ENCODE results near the gene PTPRE. TPM values are rescaled to one million over a fixed set of nuclear protein-coding genes. Genes with fewer than 3 reads are reported as not detected.

Gene PTPRE
- total and polyA plus RNA-seq, 10 of the 15 experiments (the other 5 are each of a cell fraction or from before 2014, with no cell fraction given) = 2.9 to 7.6 (median 5.8) TPM

DNA sequence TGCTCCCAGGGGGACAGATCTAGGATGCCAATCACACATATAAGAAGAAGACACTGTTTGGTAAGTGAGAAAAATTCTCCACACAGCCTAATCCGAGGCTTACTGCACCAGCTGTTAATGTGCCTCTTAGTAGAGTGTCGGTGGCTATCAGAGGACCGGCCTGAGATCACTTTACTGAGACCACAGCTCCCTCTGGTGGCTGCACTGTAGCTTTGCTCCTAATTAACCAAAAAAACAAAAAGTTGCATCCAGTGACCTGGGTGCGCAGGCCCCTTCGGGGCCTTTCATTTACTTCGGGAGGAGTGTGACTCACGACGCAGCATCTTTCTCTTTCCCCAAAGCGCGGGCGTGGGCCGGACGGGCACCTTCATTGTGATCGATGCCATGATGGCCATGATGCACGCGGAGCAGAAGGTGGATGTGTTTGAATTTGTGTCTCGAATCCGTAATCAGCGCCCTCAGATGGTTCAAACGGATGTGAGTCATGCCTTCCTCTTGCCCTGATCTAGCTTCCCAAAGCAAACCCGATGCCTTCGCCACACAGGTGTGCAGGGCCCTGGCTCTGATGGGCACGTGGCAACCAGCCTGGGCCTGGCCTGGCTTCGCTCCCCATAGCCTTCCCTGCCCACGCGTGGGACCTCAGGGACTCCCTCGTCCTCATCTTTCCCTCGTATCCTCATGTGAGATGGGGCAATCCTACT is 162.6 kb downstream of the PTPRE start:
- DNase-seq (ENCODE audit: low read depth, low spot score) (no peak), ATAC-seq (peak; percentile 58), FAIRE-seq (peak; percentile 88)
- no peak overlapping the region for H3K4me2 ChIP-seq (ENCODE audit: control insufficient read depth, insufficient read depth)
- no peak overlapping the region for H3K27ac ChIP-seq (ENCODE audit: control insufficient read depth, insufficient read depth)
- H3K4me1 ChIP-seq (ENCODE audit: control insufficient read depth, insufficient read depth, low read length) = peaks cover 11% of the 10 kb centered on the region
- in situ Hi-C loops (cut with MboI) = loop anchor here (5.0 kb wide), 1 partner anchor 37 kb away; no protein-coding TSS in a partner anchor
- RAD21 ChIA-PET (ENCODE audit: unreplicated experiment) = interaction anchor here (0.8 to 2.4 kb wide), 17 partner anchors 9 to 354 kb away, joined by 3 to 103 read pairs (median 5); no protein-coding TSS in a partner anchor
- SMC1A ChIA-PET (ENCODE audit: uncharacterized antibody, unreplicated experiment) = interaction anchor here (0.6 to 5.5 kb wide), 19 partner anchors 9 to 505 kb away, joined by 3 to 128 read pairs (median 4); no protein-coding TSS in a partner anchor
- POLR2A ChIA-PET = interaction anchor here (1.0 to 1.3 kb wide), 3 partner anchors 22 to 35 kb away, joined by 3 to 4 read pairs (median 3); no protein-coding TSS in a partner anchor
- H3K9me3 ChIP-seq (replicated peaks; ENCODE audit: control insufficient read depth, insufficient read depth, low read length) = no peaks in the 10 kb centered on the region
- H2AFZ ChIP-seq (ENCODE audit: control insufficient read depth, low read depth, low read length) = no peak overlapping the region
- no peaks in the 10 kb centered on the region for H4K20me1 ChIP-seq (ENCODE audit: control insufficient read depth, insufficient read depth)
- no TSS peak for BruUV-seq (replicated peaks)
- TF ChIP-seq RB1 (IDR thresholded peaks at IDR 0.05; ENCODE audit: borderline replicate concordance) (peak; percentile 47; the same call in 1 of the 2 replicates), CHD2 (IDR thresholded peaks at IDR 0.05; ENCODE audit: borderline replicate concordance, low read depth, low read length) (no peak), SMAD5 (IDR thresholded peaks at IDR 0.05; ENCODE audit: low read depth) (no peak), ZNF207 (IDR thresholded peaks at IDR 0.05; ENCODE audit: borderline replicate concordance) (0 out of 2 replicates have a peak, but pooled peaks have one; percentile 33), CHD1 (IDR thresholded peaks at IDR 0.05; ENCODE audit: low read depth, low read length) (no peak), SMC3 (IDR thresholded peaks at IDR 0.05; ENCODE audit: borderline replicate concordance, low read length) (peak; percentile 89; the same call in 1 of the 2 replicates), RAD21 (IDR thresholded peaks at IDR 0.05; ENCODE audit: insufficient read depth, low read depth, low read length) (peak; percentile 87), TCF3 (IDR thresholded peaks at IDR 0.05; ENCODE audit: borderline replicate concordance, insufficient read depth, low read depth, low read length) (0 out of 2 replicates have a peak, but pooled peaks have one; percentile 47), FOXM1 (IDR thresholded peaks at IDR 0.05; ENCODE audit: low read depth, low read length) (0 out of 2 replicates have a peak, but pooled peaks have one; percentile 22), YY1 (IDR thresholded peaks at IDR 0.05; ENCODE audit: low read depth, low read length) (peak; percentile 64)
- TF ChIP-seq, protein P1, sequence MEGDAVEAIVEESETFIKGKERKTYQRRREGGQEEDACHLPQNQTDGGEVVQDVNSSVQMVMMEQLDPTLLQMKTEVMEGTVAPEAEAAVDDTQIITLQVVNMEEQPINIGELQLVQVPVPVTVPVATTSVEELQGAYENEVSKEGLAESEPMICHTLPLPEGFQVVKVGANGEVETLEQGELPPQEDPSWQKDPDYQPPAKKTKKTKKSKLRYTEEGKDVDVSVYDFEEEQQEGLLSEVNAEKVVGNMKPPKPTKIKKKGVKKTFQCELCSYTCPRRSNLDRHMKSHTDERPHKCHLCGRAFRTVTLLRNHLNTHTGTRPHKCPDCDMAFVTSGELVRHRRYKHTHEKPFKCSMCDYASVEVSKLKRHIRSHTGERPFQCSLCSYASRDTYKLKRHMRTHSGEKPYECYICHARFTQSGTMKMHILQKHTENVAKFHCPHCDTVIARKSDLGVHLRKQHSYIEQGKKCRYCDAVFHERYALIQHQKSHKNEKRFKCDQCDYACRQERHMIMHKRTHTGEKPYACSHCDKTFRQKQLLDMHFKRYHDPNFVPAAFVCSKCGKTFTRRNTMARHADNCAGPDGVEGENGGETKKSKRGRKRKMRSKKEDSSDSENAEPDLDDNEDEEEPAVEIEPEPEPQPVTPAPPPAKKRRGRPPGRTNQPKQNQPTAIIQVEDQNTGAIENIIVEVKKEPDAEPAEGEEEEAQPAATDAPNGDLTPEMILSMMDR (IDR thresholded peaks at IDR 0.05 in 2 of 3, conservative IDR thresholded peaks at IDR 0.05 in 1 of 3; ENCODE audit: control insufficient read depth in 2 of 3, extremely low read depth in 1 of 3, insufficient read depth in 1 of 3, low read depth in 3 of 3, low read length in 3 of 3) = peak; percentile 67 to 91 (median 69)
- no peaks in the 10 kb centered on the region for H3K27me3 ChIP-seq (replicated peaks in 1 of 2; ENCODE audit: control insufficient read depth in 2 of 2, insufficient read depth in 2 of 2, low read length in 1 of 2)
- no peak overlapping the region for H3K9ac ChIP-seq (ENCODE audit: control insufficient read depth, insufficient read depth, low read length)
- 39% methylated on average over 28 of the region's 28 CpGs for WGBS (ENCODE audit: insufficient coverage, insufficient replicate concordance, low lambda C conversion rate, missing lambda C conversion rate)
- peaks cover 0 to 13% of the 10 kb centered on the region in 2 experiments; a peak in 3 of 4 replicates for H3K36me3 ChIP-seq (ENCODE audit: control insufficient read depth in 2 of 2, insufficient read depth in 2 of 2, low read length in 1 of 2)
- no peak overlapping the region for H3K4me3 ChIP-seq
- intact Hi-C loops (cut with micrococcal nuclease; ENCODE audit: unreplicated experiment) = loop anchor here (1.0 to 2.0 kb wide), 5 partner anchors 34 to 353 kb away; no protein-coding TSS in a partner anchor
- CTCF ChIA-PET = interaction anchor here (0.5 to 9.4 kb wide), 31 partner anchors 9 to 804 kb away, joined by 3 to 277 read pairs (median 4); no protein-coding TSS in a partner anchor
- H3K79me2 ChIP-seq (ENCODE audit: control insufficient read depth, insufficient read depth, low read length) = no peaks in the 10 kb centered on the region
